Fibroblast of lung (primary cell): ENCODE results near the gene HHAT. TPM values are rescaled to one million over a fixed set of nuclear protein-coding genes. Genes with fewer than 3 reads are reported as not detected.

Experiments used
- DNase-seq, 2 donors: peaks; one replicate each; pipeline versions ENCODE4 v3.0.0 to v3.0.0-alpha.2; 2010; ENCODE audit warnings: low read depth in 2 of 2
- H2AFZ ChIP-seq: 2 replicates; pipeline ENCODE4 v1.5.1; 2012; ENCODE audit warnings: low read length, control low read depth, inconsistent platforms
- H3K27ac ChIP-seq: 2 replicates; pipeline ENCODE4 v1.5.1; 2011; ENCODE audit warnings: low read length, control low read depth; ENCODE audit not compliant: insufficient read depth
- H3K27me3 ChIP-seq: 2 replicates; pipeline ENCODE4 v1.5.1; 2011; ENCODE audit warnings: mild to moderate bottlenecking, low read length; ENCODE audit not compliant: control insufficient read depth, insufficient read depth
- H3K36me3 ChIP-seq: 2 replicates; pipeline ENCODE4 v1.5.1; 2011; ENCODE audit warnings: low read length; ENCODE audit not compliant: control insufficient read depth, insufficient read depth
- H3K4me1 ChIP-seq: 2 replicates; pipeline ENCODE4 v1.5.1; 2011; ENCODE audit warnings: low read length; ENCODE audit not compliant: control insufficient read depth, insufficient read depth; ENCODE audit errors: extremely low read depth
- H3K4me2 ChIP-seq: 2 replicates; pipeline ENCODE4 v1.5.1; 2011; ENCODE audit warnings: low read length, control low read depth; ENCODE audit not compliant: insufficient read depth; ENCODE audit errors: extremely low read depth
- H3K4me3 ChIP-seq, 4 experiments: fragments of 200-600 bp in 1 of 4; sonication (generic) in 1 of 4; replicated peaks in 1 of 4; 2 replicates each; pipeline ENCODE4 v1.5.1; 2011 to 2016; ENCODE audit warnings: low read length in 4 of 4, low read depth in 3 of 4, mild to moderate bottlenecking in 3 of 4, control low read depth in 2 of 4, inconsistent platforms in 1 of 4, mixed read lengths in 1 of 4; ENCODE audit not compliant: insufficient read depth in 1 of 4; ENCODE audit errors: control extremely low read depth in 1 of 4
- H3K79me2 ChIP-seq: 2 replicates; pipeline ENCODE4 v1.5.1; 2012; ENCODE audit warnings: mild to moderate bottlenecking, low read length, inconsistent platforms; ENCODE audit not compliant: control insufficient read depth, insufficient read depth
- H3K9ac ChIP-seq: 2 replicates; pipeline ENCODE4 v1.5.1; 2011; ENCODE audit warnings: mild to moderate bottlenecking, low read length, control low read depth; ENCODE audit not compliant: insufficient read depth
- H3K9me3 ChIP-seq: 2 replicates; pipeline ENCODE4 v1.5.1; 2012; ENCODE audit warnings: low read depth, low read length; ENCODE audit not compliant: control insufficient read depth, insufficient read depth
- H4K20me1 ChIP-seq: 2 replicates; pipeline ENCODE4 v1.5.1; 2011; ENCODE audit warnings: low read length; ENCODE audit not compliant: control insufficient read depth, insufficient read depth; ENCODE audit errors: extremely low read depth
- CTCF ChIP-seq, 2 donors: IDR thresholded peaks in 1 of 2; conservative IDR thresholded peaks in 1 of 2; 1 replicate in 1 of 2; 2 replicates in 1 of 2; pipeline ENCODE4 v1.5.1; 2011 to 2012; ENCODE audit warnings: low read length in 2 of 2, control low read depth in 1 of 2, inconsistent platforms in 1 of 2, low read depth in 1 of 2, mild to moderate bottlenecking in 1 of 2
- EZH2 ChIP-seq: IDR thresholded peaks from 2 replicates; pipeline ENCODE4 v1.5.1; 2012; ENCODE audit warnings: low read length, control low read depth, mild to moderate bottlenecking; ENCODE audit errors: missing control alignments
- polyA plus RNA-seq, 2 donors: library from polyadenylated mRNA; depleted of rRNA in 1 of 2; stranded (reverse) in 1 of 2; unstranded in 1 of 2; fragments of >200 nt; gene quantifications; 2 replicates each; pipeline ENCODE4 v1.2.1, GENCODE V29; 2011 to 2012; ENCODE audit warnings: missing spikeins in 1 of 2
- total RNA-seq: library from RNA; depleted of rRNA; stranded (reverse); fragments of >200 nt; gene quantifications from 2 replicates; pipeline ENCODE4 v1.2.1, GENCODE V29; 2014

The HHAT gene
- total and polyA plus RNA-seq, 2 donors (not counting 1 experiment from before 2014, with no cell fraction given): 3.6 to 4.8 TPM

GRCh38 chr1:210482491-210482890, 153.8 kb downstream of the HHAT start:
- Histone ChIP-seq H3K9me3 (no peaks in the 10 kb centered on the region), H3K9ac (no peak overlapping the region), H3K27me3 (no peaks in the 10 kb centered on the region), H3K4me2 (no peak overlapping the region), H3K36me3 (no peaks in the 10 kb centered on the region), H3K79me2 (no peaks in the 10 kb centered on the region), H3K27ac (no peak overlapping the region), H3K4me3 (no peak overlapping the region), H2AFZ (no peak overlapping the region), H3K4me1 (no peaks in the 10 kb centered on the region), H4K20me1 (no peaks in the 10 kb centered on the region)
- TF ChIP-seq EZH2 (no peak), CTCF (conservative IDR thresholded peaks at IDR 0.05 in 1 of 2, IDR thresholded peaks at IDR 0.05 in 1 of 2; ENCODE audit: low read depth in 1 of 2, low read length in 2 of 2) (no peak)
- no peak for DNase-seq

- Histone ChIP-seq H3K4me2 (no peak overlapping the region), H3K27ac (no peak overlapping the region), H3K4me3 (no peak overlapping the region), H3K79me2 (no peaks in the 10 kb centered on the region), H3K9me3 (no peaks in the 10 kb centered on the region), H2AFZ (no peak overlapping the region), H4K20me1 (no peaks in the 10 kb centered on the region), H3K36me3 (no peaks in the 10 kb centered on the region), H3K9ac (no peak overlapping the region), H3K4me1 (no peaks in the 10 kb centered on the region), H3K27me3 (no peaks in the 10 kb centered on the region)
- TF ChIP-seq CTCF (conservative IDR thresholded peaks at IDR 0.05 in 1 of 2, IDR thresholded peaks at IDR 0.05 in 1 of 2; ENCODE audit: low read depth in 1 of 2, low read length in 2 of 2) (no peak), EZH2 (no peak)
- no peak for DNase-seq
Observed at GRCh38 chr1:210482945-210483617, 154.4 kb downstream of the HHAT start.

- Histone ChIP-seq H3K27ac (no peak overlapping the region), H3K79me2 (no peaks in the 10 kb centered on the region), H3K4me2 (no peak overlapping the region), H3K4me3 (no peak overlapping the region), H3K9me3 (no peaks in the 10 kb centered on the region), H3K4me1 (no peaks in the 10 kb centered on the region), H3K9ac (no peak overlapping the region), H3K27me3 (no peaks in the 10 kb centered on the region), H2AFZ (no peak overlapping the region), H3K36me3 (no peaks in the 10 kb centered on the region), H4K20me1 (no peaks in the 10 kb centered on the region)
- TF ChIP-seq EZH2: no peak
- no peak for TF ChIP-seq CTCF (conservative IDR thresholded peaks at IDR 0.05 in 1 of 2, IDR thresholded peaks at IDR 0.05 in 1 of 2; ENCODE audit: low read depth in 1 of 2, low read length in 2 of 2)
- DNase-seq: no peak
Observed at GRCh38 chr1:210483821-210484220, 155.1 kb downstream of the HHAT start.
